Camera-type eye (tissue), 1 donor: ENCODE results near the gene TTC32. TPM values are rescaled to one million over a fixed set of nuclear protein-coding genes. Genes with fewer than 3 reads are reported as not detected.

ENCODE experiments used
- total RNA-seq: library from RNA; depleted of rRNA; stranded (reverse); fragments of >200 nt; gene quantifications from one replicate; pipeline ENCODE4 v1.2.3, GENCODE V29; 2014

TTC32 gene
- total RNA-seq: 33.8 TPM

GRCh38 chr2:19901442-19902215 is at the start of gene TTC32:
TTC32 (minus strand) TSS chr2:19901983; CDS start chr2:19901854, 129 bp downstream.

Other genes with a start within 250 kb of the TTC32 start
- 39.8 TPM for gene WDR35, start 88.1 kb upstream of the TTC32 start, total RNA-seq
- gene MATN3, start 110.7 kb upstream of the TTC32 start, total RNA-seq: 0.93 TPM
- 152 TPM for gene LAPTM4A, start 149.6 kb upstream of the TTC32 start, total RNA-seq